ENCODE measurements around the gene AXL.
"Not testable (repeated sequence)": the region's sequence is repeated elsewhere in the genome, so short reads cannot be mapped to it uniquely, and the experiment has no call there.

AXL gene

DNA sequence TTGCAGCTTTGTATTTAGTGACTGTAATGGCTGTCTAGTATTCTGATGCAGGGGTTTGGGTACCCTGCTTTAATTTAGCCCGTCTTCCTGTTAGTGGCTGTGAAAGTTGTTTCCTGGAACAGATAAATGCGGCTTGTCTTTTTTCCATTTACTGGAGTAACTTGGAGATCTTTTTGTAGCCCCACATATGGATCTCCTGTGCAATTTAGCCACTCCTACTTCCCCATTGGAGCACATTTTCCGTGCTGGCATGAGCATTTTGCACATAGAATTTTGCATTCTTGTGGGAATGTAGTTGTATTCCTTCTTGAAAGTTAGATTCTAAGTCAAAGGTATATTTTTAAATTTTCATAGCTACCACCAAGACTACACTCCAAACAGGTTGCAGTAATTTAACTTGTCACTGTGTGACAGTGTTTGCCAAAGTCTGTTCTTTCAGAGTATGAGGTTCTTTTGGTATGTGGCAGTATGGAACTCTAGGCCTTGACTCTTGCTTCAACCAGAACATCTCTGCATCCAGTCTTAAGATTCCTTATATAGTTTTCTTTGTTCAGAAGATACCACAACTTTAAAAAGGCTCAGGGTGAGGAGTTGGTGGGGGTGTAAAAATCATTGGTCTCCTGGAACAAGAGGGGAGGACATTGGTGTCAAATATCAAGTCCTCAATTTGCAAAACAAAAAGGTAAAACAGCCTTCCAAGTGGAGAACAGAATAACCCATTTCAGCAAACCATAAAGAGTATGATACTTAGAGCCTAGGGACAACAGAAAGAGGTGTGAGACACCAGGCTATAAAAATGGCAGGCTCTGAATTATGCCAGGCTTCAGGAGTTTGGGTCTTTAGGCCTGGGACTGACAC is 69.9 kb downstream of the AXL start:
- DNase-seq = no peak

DNA sequence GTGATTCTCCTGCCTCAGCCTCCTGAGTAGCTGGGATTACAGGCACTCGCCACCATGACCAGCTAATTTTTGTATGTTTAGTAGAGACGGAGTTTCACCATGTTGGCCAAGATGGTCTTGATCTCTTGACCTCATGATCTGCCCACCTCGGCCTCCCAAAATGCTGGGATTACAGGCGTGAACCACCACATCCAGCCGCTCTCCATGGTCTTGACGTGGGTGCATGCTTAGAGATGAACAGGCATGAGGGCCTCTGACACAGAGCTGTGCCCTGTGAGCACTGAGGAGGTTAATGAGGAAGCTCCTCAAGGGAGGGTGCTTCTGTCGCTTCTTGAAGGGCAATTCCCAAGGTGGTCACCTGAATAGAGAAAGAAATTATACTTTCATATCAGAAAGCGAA is 70.8 kb downstream of the AXL start:
- DNase-seq = not testable (repeated sequence)

DNA sequence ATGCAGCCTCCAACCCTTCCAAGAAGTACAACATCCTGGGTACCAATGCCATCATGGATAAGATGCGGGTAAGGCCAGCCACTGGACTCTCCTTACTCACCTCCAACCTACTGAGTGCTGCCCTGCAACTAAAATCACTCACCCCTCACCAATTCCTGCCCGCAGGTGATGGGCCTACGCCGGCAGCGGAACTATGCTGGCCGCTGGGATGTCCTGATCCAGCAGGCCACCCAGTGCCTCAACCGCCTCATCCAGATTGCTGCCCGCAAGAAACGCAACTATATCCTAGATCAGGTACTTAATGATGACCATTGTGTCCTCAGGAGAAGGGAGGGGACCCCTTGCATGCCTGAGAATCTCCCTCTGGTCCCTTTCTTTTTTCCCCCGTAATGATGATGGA is 75.4 kb downstream of the AXL start:
- no peak for DNase-seq

DNA sequence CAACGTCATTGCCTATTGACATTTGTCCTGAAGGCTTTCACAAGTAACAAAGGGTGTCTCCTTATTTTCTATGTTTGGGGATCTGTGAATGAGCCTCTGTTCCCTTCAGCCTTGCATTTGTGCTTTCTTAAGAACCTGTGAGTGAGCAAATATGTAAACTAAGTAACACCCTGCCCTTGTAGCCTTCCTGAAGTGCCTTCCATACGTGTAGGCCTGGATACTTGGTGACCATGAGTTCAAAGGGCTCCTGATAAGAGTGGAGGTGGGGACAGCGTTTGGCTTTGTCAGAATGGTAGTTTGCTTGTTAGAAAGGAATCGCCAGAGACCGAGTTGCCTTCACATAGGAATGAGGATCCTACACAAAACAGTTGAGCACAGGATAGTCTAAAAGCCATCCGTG is 76.5 kb downstream of the AXL start:
- DNase-seq = no peak

DNA sequence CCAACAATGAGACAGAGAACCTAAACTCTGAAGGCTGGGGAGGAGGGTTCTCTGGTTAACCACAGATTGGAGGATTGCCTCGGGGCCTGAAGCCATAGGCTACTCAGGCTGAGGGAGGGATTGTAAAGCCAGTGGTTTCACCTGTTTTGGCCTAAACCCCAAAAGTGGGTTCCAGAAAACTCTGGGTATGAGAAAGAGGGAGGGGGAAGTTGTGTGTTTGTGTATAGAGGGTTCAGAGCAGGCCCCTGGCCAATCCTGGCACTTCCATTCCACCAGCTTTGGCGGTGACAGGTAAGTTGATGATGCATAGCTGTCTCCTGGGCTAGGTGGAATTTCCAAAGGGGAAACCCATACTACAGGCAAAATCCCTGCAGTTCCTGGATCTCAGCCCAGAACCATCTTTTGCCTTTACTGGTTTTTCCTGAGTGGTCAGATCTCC is 77.4 kb downstream of the AXL start:
- peak in 1 of 2 donors; percentile 28 for DNase-seq

DNA sequence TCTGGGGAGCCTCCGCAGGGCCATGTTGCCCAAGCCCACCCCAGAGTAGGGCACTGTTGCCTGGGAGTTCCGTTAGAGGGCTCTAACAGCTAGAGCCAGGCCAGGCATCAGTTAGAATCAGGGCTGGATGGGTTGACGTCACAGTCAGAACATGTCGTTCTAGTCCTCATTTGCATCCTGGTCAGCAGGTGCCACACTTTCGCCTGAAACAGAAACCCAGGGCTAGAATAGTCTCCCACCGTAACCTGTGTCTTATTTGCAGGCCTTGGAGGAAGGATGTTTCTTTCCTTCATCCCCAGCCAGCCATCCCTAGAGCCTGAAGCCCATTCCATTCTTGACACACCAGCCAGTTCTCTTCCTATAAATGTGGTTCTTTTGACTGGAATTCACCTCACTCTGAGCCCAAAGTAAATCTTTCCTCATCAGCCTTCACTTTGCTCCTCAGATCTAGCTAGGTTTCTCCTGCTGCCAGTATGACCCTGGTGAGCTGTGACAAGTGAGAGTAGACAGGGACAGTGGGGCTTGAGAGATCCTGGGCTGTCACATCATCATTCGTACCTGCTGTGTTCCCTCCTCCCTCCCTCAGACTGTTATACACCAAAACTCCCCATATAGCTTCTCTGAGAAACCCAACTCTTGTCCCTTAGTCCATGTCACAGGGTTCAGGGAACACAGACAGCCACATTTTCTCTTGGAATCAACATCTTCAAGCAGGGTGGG is 78.8 kb downstream of the AXL start:
- peak; percentile 53 to 71 for DNase-seq

DNA sequence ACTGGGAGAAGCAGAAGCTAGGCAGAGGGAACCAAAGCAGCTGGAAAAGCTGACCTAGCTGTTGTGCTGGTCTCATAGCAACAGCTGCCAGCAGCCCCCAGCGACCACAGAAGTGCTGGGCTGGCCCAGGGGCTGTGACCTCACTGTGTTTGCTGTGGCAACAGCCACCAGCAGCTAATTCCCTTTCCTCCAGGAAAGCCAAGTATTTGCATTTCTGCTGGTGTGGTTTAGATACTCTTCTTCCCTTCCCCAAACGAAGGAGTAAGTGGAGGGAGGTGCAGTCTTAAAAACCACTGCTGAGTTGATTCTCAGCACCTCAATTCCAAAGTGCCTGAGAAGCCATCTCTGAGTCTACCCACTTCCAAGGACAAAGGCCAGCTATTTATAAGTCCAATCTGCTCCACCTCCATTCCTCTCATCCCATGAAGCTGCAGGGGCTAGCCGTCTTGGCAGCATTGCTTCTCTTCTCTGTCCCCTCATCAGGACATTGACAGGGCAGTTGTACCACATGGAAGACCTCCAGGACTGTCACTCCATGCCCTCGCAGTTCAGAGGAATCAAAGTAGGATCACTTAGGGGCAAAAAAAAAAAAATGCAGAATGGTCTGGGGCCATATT is 79.4 kb downstream of the AXL start:
- peak; percentile 74 to 83 for DNase-seq

DNA sequence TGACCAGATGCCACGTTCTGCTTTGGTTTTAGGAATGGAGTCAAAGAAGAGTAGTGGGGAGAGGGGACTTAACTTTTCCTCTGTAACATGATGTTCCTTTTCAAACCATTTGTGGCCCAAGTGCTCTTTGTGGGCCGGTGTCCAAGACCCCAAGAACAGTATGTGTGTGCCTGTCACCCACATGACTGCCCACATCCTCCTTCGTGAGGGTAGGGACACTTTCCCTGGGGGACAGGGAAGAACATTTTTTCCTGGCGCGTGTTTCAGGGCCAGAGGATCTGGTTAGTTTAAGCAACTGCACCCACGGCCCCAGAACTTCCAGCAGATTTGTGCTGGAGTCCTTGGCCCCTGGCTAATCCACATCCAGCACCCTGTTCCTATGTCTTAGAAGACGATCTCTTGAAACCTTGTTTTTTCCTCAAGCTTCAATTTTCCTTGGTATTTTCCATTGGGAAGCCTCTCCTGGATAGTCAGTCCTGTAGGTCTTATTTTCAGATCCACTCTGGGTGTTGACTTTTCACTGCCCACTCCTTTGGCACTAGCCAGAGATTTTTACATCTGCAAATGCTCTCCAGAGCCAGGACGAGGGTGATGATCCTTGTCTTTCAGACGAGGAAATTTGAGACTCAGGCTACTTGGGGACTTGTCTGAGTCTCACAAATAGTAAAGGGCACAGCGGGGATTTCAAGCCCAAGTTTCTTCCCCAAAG is 80.2 kb downstream of the AXL start:
- no peak for DNase-seq

DNA sequence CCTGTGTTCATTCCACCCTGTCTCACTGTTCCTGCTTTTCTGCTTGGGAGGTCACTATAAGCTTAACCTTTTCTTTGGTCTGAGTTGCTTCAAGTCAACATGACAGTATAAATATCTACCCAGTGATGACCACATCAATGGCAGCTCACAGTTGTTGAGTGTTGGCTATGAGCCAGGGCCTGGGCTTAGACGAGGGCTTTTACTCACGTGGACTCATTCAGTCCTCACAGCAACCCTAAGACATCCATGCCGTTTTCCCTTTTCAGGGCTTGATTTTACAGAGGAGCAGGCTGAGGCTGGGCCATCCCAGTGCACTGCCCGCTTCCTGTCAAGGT is 80.7 kb downstream of the AXL start:
- peak; percentile 50 to 64 for DNase-seq

DNA sequence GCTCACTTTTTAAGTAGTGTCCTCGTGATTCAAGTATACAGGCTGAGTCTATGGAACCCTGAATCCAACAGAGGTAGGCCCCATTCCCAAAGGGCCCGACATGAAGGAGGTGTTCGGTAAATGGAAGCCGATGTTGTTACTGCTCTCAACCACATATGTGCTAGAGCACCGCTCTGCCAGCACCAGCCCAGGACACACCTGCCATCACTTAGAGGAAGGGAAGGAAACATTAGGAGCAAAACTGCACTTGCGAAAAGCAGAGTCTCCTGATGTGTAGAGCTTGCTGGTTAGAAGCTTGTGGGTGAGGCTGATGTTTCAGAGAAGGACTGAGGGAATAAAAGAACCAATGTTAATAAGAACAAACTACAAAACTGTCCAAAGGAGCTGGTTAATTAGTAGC is 81.5 kb downstream of the AXL start:
- DNase-seq = no peak

DNA sequence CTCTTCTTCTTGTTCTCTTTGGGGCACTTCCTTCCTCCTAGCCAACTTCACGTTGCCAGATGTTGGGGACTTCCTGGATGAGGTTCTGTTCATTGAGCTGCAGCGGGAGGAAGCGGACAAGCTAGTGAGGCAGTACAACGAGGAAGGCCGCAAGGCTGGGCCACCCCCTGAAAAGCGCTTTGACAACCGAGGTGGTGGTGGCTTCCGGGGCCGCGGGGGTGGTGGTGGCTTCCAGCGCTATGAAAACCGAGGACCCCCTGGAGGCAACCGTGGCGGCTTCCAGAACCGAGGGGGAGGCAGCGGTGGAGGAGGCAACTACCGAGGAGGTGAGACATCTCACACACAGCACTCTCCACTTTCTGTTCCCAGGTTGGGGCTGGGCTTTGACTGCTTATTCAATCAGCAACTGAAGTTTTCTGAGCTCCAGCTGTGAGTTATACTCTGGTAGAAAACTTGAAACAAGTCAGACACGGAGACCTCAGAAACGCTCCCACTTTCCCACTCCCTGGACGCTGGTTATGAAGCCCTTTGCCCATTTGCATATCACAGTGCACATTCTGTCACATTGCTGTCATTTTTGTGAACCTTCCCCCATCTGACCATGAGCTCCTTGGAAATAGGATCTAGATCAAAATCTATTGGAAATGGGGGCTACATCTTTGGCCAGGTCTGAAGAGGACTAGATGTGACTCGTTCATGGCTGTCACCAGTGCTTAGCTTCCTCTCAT is 83.8 kb downstream of the AXL start:
- DNase-seq = peak; percentile 75 to 76

DNA sequence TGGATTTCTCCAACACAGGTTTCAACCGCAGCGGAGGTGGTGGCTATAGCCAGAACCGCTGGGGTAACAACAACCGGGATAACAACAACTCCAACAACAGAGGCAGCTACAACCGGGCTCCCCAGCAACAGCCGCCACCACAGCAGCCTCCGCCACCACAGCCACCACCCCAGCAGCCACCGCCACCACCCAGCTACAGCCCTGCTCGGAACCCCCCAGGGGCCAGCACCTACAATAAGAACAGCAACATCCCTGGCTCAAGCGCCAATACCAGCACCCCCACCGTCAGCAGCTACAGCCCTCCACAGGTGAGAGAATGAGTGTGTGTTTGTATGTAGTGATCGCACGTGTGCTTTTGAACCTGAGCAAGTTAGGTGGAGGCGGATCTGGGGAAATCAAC is 84.9 kb downstream of the AXL start:
- DNase-seq = peak; percentile 53 to 58

DNA sequence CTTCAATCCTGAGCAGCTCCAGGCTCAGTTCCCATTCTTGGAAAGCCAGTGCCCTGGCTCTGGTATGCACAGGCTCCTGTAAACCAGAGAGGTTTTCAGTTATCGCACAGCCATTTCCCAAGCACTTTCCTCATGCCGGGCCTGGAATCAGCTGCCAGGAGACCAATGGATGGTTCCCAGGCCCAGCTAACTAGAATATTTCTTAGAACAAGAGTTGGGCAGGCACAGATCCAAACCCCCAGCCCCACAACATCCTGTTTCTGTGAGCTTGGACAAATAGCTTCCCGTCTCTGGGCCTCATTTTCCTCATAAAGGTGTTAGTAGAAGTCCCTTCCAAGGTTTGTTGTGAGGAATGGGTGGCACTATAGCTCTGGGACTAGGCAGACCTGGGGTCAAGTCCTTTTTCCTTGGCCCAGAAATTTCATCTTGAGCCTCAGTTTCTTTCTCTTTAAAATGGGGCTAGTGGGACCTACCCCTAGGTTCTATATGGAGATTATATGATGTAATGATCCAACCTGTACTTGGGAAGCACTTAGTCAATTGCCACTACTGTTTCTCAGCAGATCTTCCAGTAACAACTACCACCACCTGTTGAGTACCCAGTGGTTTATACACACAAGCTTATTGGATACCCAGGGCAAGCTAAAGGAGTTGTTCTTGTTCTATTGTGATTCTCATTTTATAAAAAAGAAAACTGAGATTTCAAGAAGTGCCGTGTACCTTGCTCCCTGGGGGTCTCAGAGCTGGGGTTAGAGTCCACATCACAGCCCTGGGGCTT is 85.9 kb downstream of the AXL start:
- no peak for DNase-seq

DNA sequence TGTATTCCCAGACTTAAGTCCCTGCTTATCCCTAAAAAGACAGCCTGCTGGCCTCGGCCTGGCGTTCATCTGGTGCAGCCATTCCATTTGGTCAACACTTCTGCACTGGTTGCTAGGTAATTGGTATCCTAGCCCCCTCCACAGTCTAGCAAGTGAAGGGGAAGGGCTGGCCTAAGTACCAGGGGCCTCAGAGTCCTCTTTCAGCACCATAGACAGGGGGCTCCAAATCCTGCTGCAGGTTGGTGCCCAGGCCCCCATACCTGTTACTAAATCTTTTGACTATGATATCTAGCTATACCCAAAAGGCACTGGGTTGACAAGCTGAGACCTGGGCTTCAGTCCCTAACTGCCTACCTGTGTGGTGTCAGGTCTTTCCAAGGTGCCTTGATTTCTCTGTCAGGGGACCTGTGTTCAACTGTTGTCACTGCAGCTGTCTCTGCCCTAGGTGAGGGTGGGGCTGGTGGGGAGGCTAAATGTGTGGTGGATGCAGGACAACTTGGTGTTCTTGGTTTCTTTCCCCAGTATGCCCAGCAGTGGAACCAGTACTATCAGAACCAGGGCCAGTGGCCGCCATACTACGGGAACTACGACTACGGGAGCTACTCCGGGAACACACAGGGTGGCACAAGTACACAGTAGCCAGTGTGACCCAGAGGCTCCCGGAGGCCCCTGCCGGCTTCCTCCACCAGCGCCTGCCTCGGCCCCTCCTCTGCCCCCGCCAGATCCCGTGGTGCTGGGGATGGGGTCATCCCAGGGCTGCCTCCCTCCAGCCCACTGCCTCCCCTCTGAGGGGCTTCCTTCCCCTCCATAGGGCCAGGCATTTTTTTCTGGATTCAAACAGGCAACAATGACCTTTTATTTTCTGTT is 87.1 kb downstream of the AXL start:
- DNase-seq = no peak

DNA sequence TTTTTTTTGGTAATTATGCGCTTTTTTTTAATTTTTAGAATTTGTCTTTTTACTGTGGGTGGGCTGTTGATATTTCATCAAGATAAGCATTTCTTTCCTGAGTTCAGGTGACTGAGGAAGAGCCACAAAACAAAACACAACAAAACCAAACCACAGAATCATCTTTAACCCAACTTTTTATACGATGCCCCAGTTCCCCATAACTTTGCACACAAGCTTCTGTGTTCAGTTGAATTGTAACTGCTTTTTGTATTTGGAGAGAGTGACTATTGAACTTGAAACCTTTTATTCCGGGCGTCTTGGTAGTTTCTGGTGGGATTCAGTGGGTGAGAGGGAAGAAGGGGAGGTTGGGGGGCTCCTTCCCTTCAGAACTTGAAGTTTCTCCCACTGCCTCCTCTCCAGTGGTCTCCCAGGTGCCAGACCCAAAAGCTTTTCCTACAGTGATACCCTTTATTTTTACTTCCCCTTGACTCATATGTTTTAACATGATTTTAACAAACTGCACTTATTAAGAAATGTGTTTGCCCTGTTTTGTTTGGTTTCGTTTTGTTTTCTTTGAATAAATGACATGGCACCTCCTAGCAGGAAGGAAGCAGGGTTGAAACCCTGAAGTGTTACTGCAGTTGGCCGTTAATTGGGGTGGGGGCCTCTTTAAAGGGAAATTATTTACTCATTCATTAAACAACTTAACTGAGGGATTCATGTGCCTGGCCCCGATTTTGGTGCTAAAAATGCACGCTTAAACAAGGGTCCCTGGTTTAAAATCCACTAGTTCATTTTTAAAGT is 88.3 kb downstream of the AXL start:
- peak in 1 of 2 donors; percentile 61 for DNase-seq

DNA sequence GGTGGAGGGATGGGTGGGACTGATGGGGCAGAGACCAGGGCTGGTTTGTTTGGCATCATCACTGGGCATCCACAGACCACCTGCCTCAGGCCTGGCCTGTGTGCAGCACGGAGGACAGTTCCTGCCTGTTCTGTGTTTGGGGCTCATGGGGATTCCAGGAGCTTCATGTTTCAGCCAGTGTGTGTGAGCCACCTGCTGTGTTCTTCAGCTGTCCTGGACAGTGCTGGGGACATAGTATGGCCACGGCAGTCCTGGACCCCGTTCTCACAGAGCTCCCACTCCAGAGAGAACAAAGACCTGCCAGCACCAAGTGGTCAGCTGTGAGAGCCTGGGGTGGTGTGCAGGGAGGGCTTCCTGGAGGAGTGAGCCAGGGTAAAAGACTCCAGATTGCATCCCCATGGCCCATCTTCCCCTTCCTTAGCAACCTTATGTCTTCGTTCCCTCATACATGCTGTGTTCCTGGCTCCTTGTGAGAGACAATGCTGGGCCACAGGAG is 89.0 kb downstream of the AXL start:
- DNase-seq = no peak

DNA sequence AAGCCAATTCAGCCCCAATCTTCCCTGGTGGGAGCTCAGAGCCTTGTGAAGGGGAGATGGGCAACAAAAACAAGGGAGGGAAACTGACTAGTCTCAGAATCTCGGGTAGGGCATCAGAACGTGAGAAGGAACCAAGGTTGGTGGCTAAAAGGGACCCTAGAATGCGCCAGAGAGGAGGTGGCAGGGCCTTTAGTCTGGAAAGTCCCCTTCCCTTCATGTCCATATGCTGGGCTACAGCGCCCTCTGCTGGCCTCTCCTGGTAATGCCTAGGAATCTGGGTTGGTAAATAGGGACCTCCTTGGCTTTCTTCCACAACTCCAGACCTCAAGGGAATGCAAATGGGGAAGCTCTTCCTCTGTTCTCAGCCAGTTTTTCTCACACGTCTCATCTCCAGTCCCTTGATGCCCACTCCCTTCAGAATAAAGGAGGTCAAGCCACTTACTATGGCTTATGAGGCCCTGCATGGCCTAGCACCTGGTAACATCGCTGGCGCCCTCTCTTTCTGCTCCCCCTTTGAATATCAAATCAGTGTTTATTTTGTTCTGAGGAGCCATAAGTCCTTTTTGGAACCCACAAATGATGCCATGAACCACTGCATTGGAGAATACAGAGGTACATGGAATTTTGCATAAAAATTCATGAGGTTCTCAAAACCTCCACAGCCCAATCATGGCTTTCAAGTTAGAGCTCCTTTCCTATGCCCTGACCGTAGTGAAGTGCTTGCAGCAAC is 89.6 kb downstream of the AXL start:
- peak; percentile 88 to 93 for DNase-seq

DNA sequence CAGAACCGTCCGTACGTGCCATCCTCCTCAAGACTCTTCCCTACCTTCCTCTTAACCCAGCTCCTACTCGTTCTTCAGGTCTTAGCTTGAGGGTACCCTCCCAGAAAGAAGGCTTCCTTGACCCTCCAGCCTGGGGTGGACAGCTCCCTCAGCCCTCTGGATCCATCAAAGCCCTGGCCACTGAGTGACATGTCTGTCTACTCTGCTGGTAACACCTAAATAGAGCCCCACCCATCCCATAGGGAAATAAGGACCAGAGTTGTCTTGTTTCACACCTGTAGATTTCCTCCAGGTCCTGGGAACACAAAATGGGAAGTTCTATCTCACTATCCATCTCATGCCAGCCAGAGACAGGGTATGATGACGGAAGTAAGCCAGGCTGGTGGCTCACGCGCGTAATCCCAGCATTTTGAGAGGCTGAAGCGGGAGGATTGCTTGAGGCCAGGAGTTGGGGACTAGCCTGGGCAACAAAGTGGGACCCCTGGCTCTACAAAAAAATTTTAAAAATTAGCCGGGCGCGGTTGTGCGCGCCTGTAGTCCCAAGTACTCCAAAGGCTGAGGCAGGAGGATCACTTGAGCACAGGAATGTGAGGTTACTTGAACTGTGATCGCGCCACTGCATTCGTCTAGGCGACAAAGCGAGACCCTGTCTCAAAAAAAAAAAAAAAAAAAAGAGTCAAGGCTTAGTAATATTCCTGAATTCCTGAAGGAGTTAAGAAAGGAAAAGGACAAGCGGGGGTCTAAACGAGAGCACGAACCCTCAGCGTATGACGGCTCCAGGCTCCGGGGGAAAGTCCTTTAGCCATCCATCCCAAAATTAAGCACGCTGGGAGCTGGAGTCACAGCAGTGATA is 90.4 kb downstream of the AXL start:
- DNase-seq = no peak
